H1 (cell line): ENCODE data around the gene SLC35G6. TPM values are rescaled to one million over a fixed set of nuclear protein-coding genes. Genes with fewer than 3 reads are reported as not detected.

Source experiments
- CTCF ChIA-PET: fragments of 300-600 bp; sonication (Branson Sonifier 250); formaldehyde crosslinking; loops from one replicate; lab custom pipeline; 2021; ENCODE audit not compliant: partially characterized antibody; lab: Charles Lee
- POLR2A ChIA-PET: fragments of 300-600 bp; sonication (Branson Sonifier 250); formaldehyde crosslinking; loops from one replicate; lab custom pipeline; 2021; ENCODE audit warnings: inconsistent platforms; ENCODE audit not compliant: partially characterized antibody; lab: Charles Lee
- DNase-seq, 2 experiments: peaks; one replicate each; pipeline versions ENCODE4 v3.0.0 to v3.0.0-alpha.2; 2010 to 2022; ENCODE audit warnings: low spot score in 2 of 2, low read depth in 1 of 2, mixed read lengths in 1 of 2
- FAIRE-seq: peaks from 2 replicates; lab custom pipeline; 2011; peaks lifted over from hg19 to GRCh38; lab: Jason Lieb, UNC
- H2AFZ ChIP-seq: 2 replicates; pipeline ENCODE4 v1.8.1; 2012; ENCODE audit warnings: low read length, inconsistent platforms
- H2AK5ac ChIP-seq: 2 replicates; pipeline ENCODE4 v1.6.1; 2013; ENCODE audit warnings: low read depth, low read length
- H2BK120ac ChIP-seq: replicated peaks from 2 replicates; pipeline ENCODE3; 2013; ENCODE audit warnings: low read depth, low read length, inconsistent platforms
- H2BK12ac ChIP-seq: 2 replicates; pipeline ENCODE4 v1.6.1; 2013; ENCODE audit warnings: low read depth, low read length
- H2BK15ac ChIP-seq: 2 replicates; pipeline ENCODE4 v1.6.1; 2013; ENCODE audit warnings: low read length
- H2BK20ac ChIP-seq: 2 replicates; pipeline ENCODE4 v1.6.1; 2013; ENCODE audit warnings: low read length
- H2BK5ac ChIP-seq: 2 replicates; pipeline ENCODE4 v1.6.1; 2013; ENCODE audit warnings: low read depth, low read length
- H3K14ac ChIP-seq: 2 replicates; pipeline ENCODE4 v1.6.1; 2013; ENCODE audit warnings: inconsistent platforms; ENCODE audit not compliant: insufficient read length
- H3K18ac ChIP-seq: 2 replicates; pipeline ENCODE4 v1.6.1; 2013; ENCODE audit warnings: low read length; ENCODE audit errors: extremely low read depth
- H3K23ac ChIP-seq: 2 replicates; pipeline ENCODE4 v1.6.1; 2013; ENCODE audit warnings: inconsistent platforms; ENCODE audit not compliant: insufficient read length
- H3K23me2 ChIP-seq: 2 replicates; pipeline ENCODE4 v1.6.1; 2013; ENCODE audit warnings: low read depth, low read length
- H3K27ac ChIP-seq: 2 replicates; pipeline ENCODE4 v1.6.1; 2011; ENCODE audit warnings: low read depth, low read length, inconsistent platforms
- H3K27me3 ChIP-seq, 4 experiments: replicated peaks in 1 of 4; 1 replicate in 1 of 4; 2 replicates in 3 of 4; pipeline versions ENCODE4 v1.6.1 to v1.8.1; 2011 to 2013; ENCODE audit warnings: low read length in 3 of 4, mild to moderate bottlenecking in 3 of 4, inconsistent platforms in 2 of 4, mixed read lengths in 2 of 4, moderate library complexity in 1 of 4; ENCODE audit not compliant: control insufficient read depth in 3 of 4, insufficient read depth in 3 of 4; ENCODE audit errors: extremely low read depth in 1 of 4
- H3K36me3 ChIP-seq, 4 experiments: 2 replicates each; pipeline versions ENCODE4 v1.6.1 to v1.8.1; 2011 to 2013; ENCODE audit warnings: mild to moderate bottlenecking in 4 of 4, low read length in 3 of 4, moderate library complexity in 2 of 4, control low read depth in 1 of 4, inconsistent platforms in 1 of 4; ENCODE audit not compliant: insufficient read depth in 4 of 4, control insufficient read depth in 2 of 4
- H3K4ac ChIP-seq: replicated peaks from 2 replicates; pipeline ENCODE3; 2013; ENCODE audit warnings: low read length, low read depth, mixed read lengths, inconsistent platforms; ENCODE audit not compliant: insufficient read length
- H3K4me1 ChIP-seq, 4 experiments: replicated peaks in 1 of 4; 1 replicate in 1 of 4; 2 replicates in 3 of 4; pipeline versions ENCODE4 v1.6.1 to v1.8.1; 2011 to 2013; ENCODE audit warnings: low read length in 3 of 4, inconsistent platforms in 2 of 4, mixed read lengths in 1 of 4; ENCODE audit not compliant: insufficient read depth in 4 of 4, control insufficient read depth in 3 of 4
- H3K4me2 ChIP-seq, 2 experiments: 2 replicates each; pipeline versions ENCODE4 v1.6.1 to v1.8.1; 2011 to 2013; ENCODE audit warnings: low read depth in 2 of 2, low read length in 2 of 2, control low read depth in 1 of 2, inconsistent platforms in 1 of 2, mild to moderate bottlenecking in 1 of 2; ENCODE audit not compliant: insufficient read depth in 1 of 2
- H3K4me3 ChIP-seq, 4 experiments: fragments of 200-600, 300-600 bp in 1 of 4; sonication (generic), shearing (Covaris generic), sonication (Bioruptor Twin) in 1 of 4; 2 replicates each; pipeline versions ENCODE4 v1.5.1 to v1.8.1; 2011 to 2016; ENCODE audit warnings: low read length in 4 of 4, low read depth in 3 of 4, control low read depth in 2 of 4, inconsistent platforms in 2 of 4, mild to moderate bottlenecking in 2 of 4, mixed read lengths in 1 of 4, moderate library complexity in 1 of 4; ENCODE audit not compliant: insufficient read depth in 2 of 4; ENCODE audit errors: extremely low read depth in 1 of 4
- H3K56ac ChIP-seq: replicated peaks from 2 replicates; pipeline ENCODE3; 2013; ENCODE audit warnings: low read depth, mild to moderate bottlenecking, mixed read lengths, low read length, inconsistent platforms; ENCODE audit not compliant: insufficient read length
- H3K79me1 ChIP-seq: 2 replicates; pipeline ENCODE4 v1.6.1; 2013; ENCODE audit warnings: low read depth, low read length, control low read depth
- H3K79me2 ChIP-seq, 2 experiments: 2 replicates each; pipeline versions ENCODE4 v1.6.1 to v1.8.1; 2012 to 2013; ENCODE audit warnings: low read length in 2 of 2, mild to moderate bottlenecking in 2 of 2, inconsistent platforms in 1 of 2; ENCODE audit not compliant: insufficient read depth in 2 of 2, control insufficient read depth in 1 of 2
- H3K9ac ChIP-seq, 4 experiments: replicated peaks in 1 of 4; 1 replicate in 1 of 4; 2 replicates in 3 of 4; pipeline versions ENCODE4 v1.6.1 to v1.8.1; 2011 to 2013; ENCODE audit warnings: low read depth in 3 of 4, low read length in 3 of 4, control low read depth in 2 of 4, mild to moderate bottlenecking in 2 of 4, moderate library complexity in 2 of 4, inconsistent platforms in 1 of 4; ENCODE audit errors: extremely low read depth in 1 of 4
- H3K9me3 ChIP-seq, 2 experiments: 2 replicates each; pipeline versions ENCODE4 v1.6.1 to v1.8.1; 2012 to 2013; ENCODE audit warnings: mild to moderate bottlenecking in 2 of 2, moderate library complexity in 2 of 2, control low read depth in 1 of 2, inconsistent platforms in 1 of 2, low read depth in 1 of 2, low read length in 1 of 2, mixed read lengths in 1 of 2; ENCODE audit not compliant: insufficient read depth in 2 of 2
- H4K20me1 ChIP-seq, 2 experiments: replicated peaks in 1 of 2; 2 replicates each; pipeline versions ENCODE3 to v1.8.1; 2011 to 2013; ENCODE audit warnings: inconsistent platforms in 2 of 2, low read length in 2 of 2, mild to moderate bottlenecking in 1 of 2; ENCODE audit not compliant: insufficient read depth in 2 of 2, control insufficient read depth in 1 of 2
- H4K5ac ChIP-seq: 2 replicates; pipeline ENCODE4 v1.6.1; 2013; ENCODE audit warnings: low read length, low read depth, mixed read lengths, inconsistent platforms; ENCODE audit not compliant: insufficient read length
- H4K8ac ChIP-seq: 2 replicates; pipeline ENCODE4 v1.8.0; 2013; ENCODE audit warnings: mild to moderate bottlenecking, moderate library complexity, low read length, inconsistent platforms; ENCODE audit not compliant: insufficient read depth; ENCODE audit errors: extremely low read depth
- H4K91ac ChIP-seq: replicated peaks from 2 replicates; pipeline ENCODE3; 2013; ENCODE audit warnings: low read length, mixed read lengths, inconsistent platforms; ENCODE audit not compliant: insufficient read length
- BCL11A ChIP-seq, 2 experiments: IDR thresholded peaks; one replicate each; pipeline ENCODE4 v1.6.1; 2011; ENCODE audit warnings: low read depth in 2 of 2, low read length in 2 of 2, mild to moderate bottlenecking in 2 of 2
- EGR1 ChIP-seq: IDR thresholded peaks from 2 replicates; pipeline ENCODE4 v1.6.1; 2011; ENCODE audit warnings: low read depth, low read length, borderline replicate concordance
- JUN ChIP-seq: IDR thresholded peaks from 2 replicates; pipeline ENCODE4 v1.6.1; 2011; ENCODE audit warnings: low read depth, mild to moderate bottlenecking, improper control_type of control experiment, low read length
- NANOG ChIP-seq: IDR thresholded peaks from 2 replicates; pipeline ENCODE4 v1.6.1; 2011; ENCODE audit warnings: low read length, low read depth, mild to moderate bottlenecking, inconsistent platforms; ENCODE audit not compliant: insufficient read depth, poor library complexity, severe bottlenecking
- SAP30 ChIP-seq: fragments of 300-600 bp; sonication (generic); IDR thresholded peaks from 2 replicates; pipeline ENCODE4 v1.7.1; 2012; ENCODE audit warnings: low read length, moderate library complexity, mild to moderate bottlenecking, inconsistent platforms; ENCODE audit not compliant: insufficient read depth, insufficient replicate concordance
- SIX5 ChIP-seq: IDR thresholded peaks from 2 replicates; pipeline ENCODE4 v1.6.1; 2011; ENCODE audit warnings: mild to moderate bottlenecking, low read depth, low read length
- SP2 ChIP-seq: IDR thresholded peaks from 2 replicates; pipeline ENCODE4 v1.6.1; 2012; ENCODE audit warnings: mild to moderate bottlenecking, low read length, inconsistent platforms
- SRF ChIP-seq: IDR thresholded peaks from 2 replicates; pipeline ENCODE4 v1.6.1; 2011; ENCODE audit warnings: mild to moderate bottlenecking, low read depth, low read length, moderate library complexity
- YY1 ChIP-seq: IDR thresholded peaks from 2 replicates; pipeline ENCODE4 v1.6.1; 2011; ENCODE audit warnings: low read depth, mild to moderate bottlenecking, low read length
- WGBS, 2 experiments: shearing (Covaris generic) in 1 of 2; methylation state at CpG; one replicate each; pipeline versions ENCODE4 v1.1.6 to v1.1.7; 2013 to 2015; ENCODE audit warnings: low lambda C conversion rate in 2 of 2, mixed read lengths in 2 of 2, inconsistent platforms in 1 of 2, low coverage in 1 of 2, missing lambda C conversion rate in 1 of 2; ENCODE audit not compliant: insufficient replicate concordance in 2 of 2, insufficient coverage in 1 of 2, insufficient read length in 1 of 2; ENCODE audit errors: extremely low coverage in 1 of 2, missing lambda C conversion rate in 1 of 2; 5-methylcytosine and 5-hydroxymethylcytosine counted together
- polyA plus RNA-seq, 7 experiments: library from polyadenylated mRNA; depleted of rRNA in 3 of 7; stranded (reverse) in 5 of 7; unstranded in 2 of 7; fragments of >200 nt in 5 of 7; fragments of 200-250 nt in 2 of 7; gene quantifications; 1 replicate in 5 of 7; 2 replicates in 1 of 7; 4 replicates in 1 of 7; pipeline versions ENCODE4 v1.2.1 to v1.2.3, GENCODE V29; 2011 to 2013; ENCODE audit warnings: missing spikeins in 2 of 7, mixed read lengths in 2 of 7
- total RNA-seq: library from RNA; stranded (reverse); fragmentation: NEBNext Ultra II Directional; extraction: Animal tissue kit (Norgen Biotek cat#: 25700); gene quantifications from 2 replicates; pipeline ENCODE4 v1.2.1, GENCODE V29; 2021
- TF ChIP-seq, protein P1 (sequence below): IDR thresholded peaks from 2 replicates; pipeline ENCODE4 v1.6.1; 2012; ENCODE audit warnings: inconsistent platforms

Gene SLC35G6
- total and polyA plus RNA-seq, 2 of the 8 experiments (the other 6 are each of a cell fraction or from before 2014, with no cell fraction given), result 0.05 TPM; not detected in 1

DNA sequence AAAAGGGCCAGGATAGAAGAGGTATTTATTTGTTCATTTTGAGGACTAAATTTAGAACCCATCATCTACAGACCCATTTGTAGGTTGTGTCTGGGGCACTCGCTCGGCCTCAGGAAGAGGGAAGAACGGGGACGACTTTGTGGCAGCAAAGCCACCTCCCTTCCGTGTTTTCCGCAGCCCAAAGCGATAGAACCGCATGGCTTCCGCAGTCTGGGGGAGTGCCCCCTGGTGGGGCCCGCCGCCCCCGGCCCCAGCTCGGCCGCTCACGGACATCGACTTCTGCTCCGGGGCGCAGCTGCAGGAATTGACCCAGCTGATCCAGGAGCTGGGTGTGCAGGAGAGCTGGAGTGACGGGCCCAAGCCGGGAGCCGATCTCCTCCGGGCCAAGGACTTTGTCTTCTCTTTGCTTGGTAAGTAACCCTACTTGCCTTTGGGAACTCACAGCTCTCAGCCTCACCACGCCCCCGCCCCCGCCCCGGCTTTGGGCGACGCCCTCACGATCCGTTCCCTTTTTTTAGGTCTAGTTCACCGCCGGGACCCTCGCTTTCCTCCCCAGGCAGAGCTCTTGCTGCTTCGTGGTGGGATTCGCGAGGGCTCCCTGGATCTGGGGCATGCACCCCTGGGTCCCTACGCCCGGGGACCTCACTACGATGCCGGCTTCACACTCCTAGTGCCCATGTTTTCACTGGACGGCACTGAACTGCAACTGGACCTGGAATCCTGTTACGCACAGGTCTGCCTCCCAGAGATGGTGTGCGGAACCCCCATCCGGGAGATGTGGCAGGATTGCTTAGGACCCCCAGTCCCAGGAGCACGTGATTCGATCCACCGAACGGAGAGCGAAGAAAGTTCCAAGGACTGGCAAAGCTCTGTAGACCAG lies 45.3 kb upstream of the SLC35G6 start:
- peak overlapping the region in 3 of 4 experiments; percentile 1 to 46 (median 35); a peak in 5 of 7 replicates for H3K9ac ChIP-seq
- ChIA-PET POLR2A (interaction anchor here (0.6 to 15.5 kb wide), 34 partner anchors 9 to 321 kb away, joined by 3 to 339 read pairs (median 4); partner anchors contain the start of genes ACAP1, ASGR2, CHRNB1 and CLDN7), CTCF (interaction anchor here (0.7 to 5.1 kb wide), 31 partner anchors 9 to 195 kb away, joined by 3 to 56 read pairs (median 5); partner anchors contain the start of genes CHRNB1, KCTD11, SLC35G6 and SPEM2)
- peak overlapping the region; percentile 79 for H4K91ac ChIP-seq
- H3K14ac ChIP-seq, result no peak overlapping the region
- peak overlapping the region; percentile 91 for H3K4me2 ChIP-seq
- H2BK5ac ChIP-seq, result peak overlapping the region; percentile 63
- H3K27ac ChIP-seq, result peak overlapping the region; percentile 59
- H3K36me3 ChIP-seq, result no peaks in the 10 kb centered on the region
- H2BK20ac ChIP-seq, result 0 out of 2 replicates have a peak overlapping the region, but pooled peaks have one; percentile 61
- H3K27me3 ChIP-seq, result peaks cover 2 to 19% (median 12%) of the 10 kb centered on the region in 4 experiments; a peak in 6 of 7 replicates
- peak overlapping the region; percentile 97 for H4K8ac ChIP-seq
- peak overlapping the region; percentile 50 to 83 (median 67) for H3K4me3 ChIP-seq
- H3K9me3 ChIP-seq, result no peaks in the 10 kb centered on the region
- H3K4me1 ChIP-seq, result peaks cover 0 to 22% (median 9%) of the 10 kb centered on the region in 4 experiments; a peak in 6 of 7 replicates
- DNase-seq (peak in 1 of 2 experiments; percentile 84), FAIRE-seq (no peak)
- H2BK120ac ChIP-seq, result peak overlapping the region; percentile 91
- peak overlapping the region; percentile 95; the same call in 1 of the 2 replicates for H2BK15ac ChIP-seq
- peak overlapping the region; percentile 42 for H3K56ac ChIP-seq
- no peaks in the 10 kb centered on the region for H4K20me1 ChIP-seq
- peak overlapping the region; percentile 90 for H3K18ac ChIP-seq
- H4K5ac ChIP-seq, result peak overlapping the region; percentile 8
- no peak overlapping the region; the same call in 1 of the 2 replicates for H2AK5ac ChIP-seq
- H3K4ac ChIP-seq, result peak overlapping the region; percentile 100
- H3K79me2 ChIP-seq, result no peaks in the 10 kb centered on the region
- H2BK12ac ChIP-seq, result peak overlapping the region; percentile 94
- WGBS, 2 experiments, result 6% methylated on average over 28 of the region's 49 CpGs; no CpG with 5 or more reads in 1 of the 2 experiments
- H3K79me1 ChIP-seq, result no peaks in the 10 kb centered on the region
- H3K23me2 ChIP-seq, result peaks cover 30% of the 10 kb centered on the region
- H3K23ac ChIP-seq, result no peak overlapping the region
- H2AFZ ChIP-seq, result no peak overlapping the region; the same call in 1 of the 2 replicates
- TF ChIP-seq, protein P1, sequence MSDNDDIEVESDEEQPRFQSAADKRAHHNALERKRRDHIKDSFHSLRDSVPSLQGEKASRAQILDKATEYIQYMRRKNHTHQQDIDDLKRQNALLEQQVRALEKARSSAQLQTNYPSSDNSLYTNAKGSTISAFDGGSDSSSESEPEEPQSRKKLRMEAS, result peak; percentile 13; the same call in 1 of the 2 replicates
- no peak for TF ChIP-seq SIX5
- TF ChIP-seq BCL11A (IDR thresholded peaks at IDR 0.05; ENCODE audit: low read depth in 2 of 2, low read length in 2 of 2), result no peak
- TF ChIP-seq SAP30, result peak; percentile 79
- TF ChIP-seq NANOG, result no peak
- no peak for TF ChIP-seq SRF
- 0 out of 2 replicates have a peak, but pooled peaks have one; percentile 23 for TF ChIP-seq YY1
- no peak for TF ChIP-seq SP2
- TF ChIP-seq JUN, result no peak
- TF ChIP-seq EGR1, result peak; percentile 39; the same call in 1 of the 2 replicates
